K562 (cell line): Measurements from ENCODE around the gene TAC3. TPM values are rescaled to one million over a fixed set of nuclear protein-coding genes. Genes with fewer than 3 reads are reported as not detected.
"Not testable (repeated sequence)": the region's sequence is repeated elsewhere in the genome, so short reads cannot be mapped to it uniquely, and the experiment has no call there.

Source experiments
- ATAC-seq: fragments of 200-7000 bp; cut with Tn5 transposase; 3 replicates; pipeline ENCODE4 v1.9.1; 2020; ENCODE audit warnings: moderate library complexity
- BruUV-seq: library from RNA; stranded (reverse); fragments of 400-500 nt; replicated peaks from 2 replicates; lab custom pipeline; 2021; lab: Mats Ljungman, UMichigan
- CTCF ChIA-PET: fragments of 300-600 bp; formaldehyde crosslinking; extraction: SDS; loops from one replicate; lab custom pipeline; 2021; ENCODE audit warnings: low intra/inter-chr PET ratio; lab: Yijun Ruan, JAX
- POLR2A ChIA-PET: fragments of 300-600, 350-650 bp; sonication (Branson Sonifier 250); formaldehyde crosslinking; extraction: SDS; loops from one replicate; lab custom pipeline; 2021; ENCODE audit warnings: antibody characterized with exemption, inconsistent platforms; lab: Yijun Ruan, JAX
- DNase-seq, 4 experiments: peaks; one replicate each; pipeline versions ENCODE4 v3.0.0 to v3.0.0-alpha.2; 2011 to 2018; ENCODE audit warnings: low spot score in 3 of 4, mixed read lengths in 3 of 4; ENCODE audit errors: extremely low read depth in 1 of 4
- FAIRE-seq: peaks from 2 replicates; lab custom pipeline; 2011; peaks lifted over from hg19 to GRCh38; lab: Jason Lieb, UNC
- H2AFZ ChIP-seq: 2 replicates; pipeline ENCODE4 v1.6.0; 2011; ENCODE audit warnings: low read depth, low read length, control low read depth, inconsistent platforms
- H3K27ac ChIP-seq: fragments of 200-600 bp; 3 replicates; pipeline ENCODE4 v1.8.0; 2011; ENCODE audit warnings: low read depth, mild to moderate bottlenecking, control low read depth, inconsistent platforms, low read length, moderate library complexity, mixed read lengths; ENCODE audit errors: extremely low read depth
- H3K27me3 ChIP-seq, 2 experiments: fragments of 300-600 bp in 1 of 2; 2 replicates in 1 of 2; 3 replicates in 1 of 2; pipeline versions ENCODE4 v1.6.0 to v1.8.0; 2011; ENCODE audit warnings: inconsistent platforms in 2 of 2, low read length in 2 of 2, mild to moderate bottlenecking in 1 of 2, mixed read lengths in 1 of 2, moderate library complexity in 1 of 2; ENCODE audit not compliant: control insufficient read depth in 2 of 2, insufficient read depth in 2 of 2
- H3K36me3 ChIP-seq: fragments of 300-600 bp; 3 replicates; pipeline ENCODE4 v1.8.0; 2011; ENCODE audit warnings: mild to moderate bottlenecking, low read length, inconsistent platforms; ENCODE audit not compliant: control insufficient read depth, insufficient read depth
- H3K4me1 ChIP-seq, 2 experiments: fragments of 200-600 bp in 1 of 2; replicated peaks in 1 of 2; 2 replicates in 1 of 2; 3 replicates in 1 of 2; pipeline versions ENCODE4 v1.5.1 to v1.8.0; 2011; ENCODE audit warnings: inconsistent platforms in 2 of 2, low read length in 2 of 2, mild to moderate bottlenecking in 1 of 2, mixed read lengths in 1 of 2, moderate library complexity in 1 of 2; ENCODE audit not compliant: control insufficient read depth in 2 of 2, insufficient read depth in 2 of 2
- H3K4me2 ChIP-seq: 2 replicates; pipeline ENCODE4 v1.6.1; 2011; ENCODE audit warnings: low read length, control low read depth, inconsistent platforms, mixed read lengths; ENCODE audit not compliant: insufficient read depth
- H3K4me3 ChIP-seq: fragments of 200-600 bp; sonication (generic), shearing (Covaris generic); 2 replicates; pipeline ENCODE4 v1.5.1; 2016; ENCODE audit warnings: control low read depth, inconsistent platforms
- H3K79me2 ChIP-seq: fragments of 200-600 bp; 3 replicates; pipeline ENCODE4 v1.8.0; 2011; ENCODE audit warnings: low read length, inconsistent platforms; ENCODE audit not compliant: control insufficient read depth, insufficient read depth
- H3K9ac ChIP-seq, 2 experiments: 2 replicates each; pipeline versions ENCODE4 v1.6.0 to v1.6.1; 2011; ENCODE audit warnings: low read depth in 2 of 2, low read length in 2 of 2, control low read depth in 1 of 2, inconsistent platforms in 1 of 2, mild to moderate bottlenecking in 1 of 2, mixed read lengths in 1 of 2; ENCODE audit not compliant: insufficient read depth in 1 of 2
- H3K9me1 ChIP-seq: one replicate; pipeline ENCODE4 v1.6.0; 2011; ENCODE audit warnings: inconsistent platforms, mild to moderate bottlenecking, low read length, moderate library complexity; ENCODE audit not compliant: control insufficient read depth, insufficient read depth
- H3K9me3 ChIP-seq: replicated peaks from 2 replicates; pipeline ENCODE4 v1.5.1; 2011; ENCODE audit warnings: low read depth, low read length, inconsistent platforms; ENCODE audit not compliant: control insufficient read depth, insufficient read depth
- H4K20me1 ChIP-seq: replicated peaks from 2 replicates; pipeline ENCODE4 v1.6.1; 2011; ENCODE audit warnings: low read length, inconsistent platforms, mixed read lengths; ENCODE audit not compliant: control insufficient read depth, insufficient read depth
- BCOR ChIP-seq: fragments of 450-650 bp; IDR thresholded peaks from 2 replicates; pipeline ENCODE4 v1.6.1; 2016
- KDM1A ChIP-seq, 2 experiments: fragments of 450-650 bp; IDR thresholded peaks; 2 replicates each; pipeline ENCODE4 v1.6.1; 2016; ENCODE audit warnings: mild to moderate bottlenecking in 2 of 2
- KDM4B ChIP-seq, 2 experiments: fragments of 450-650 bp in 1 of 2; sonication (generic) in 1 of 2; IDR thresholded peaks; 2 replicates each; pipeline ENCODE4 v1.6.1; 2016 to 2017; ENCODE audit warnings: borderline replicate concordance in 2 of 2, antibody characterized with exemption in 1 of 2, low read depth in 1 of 2, mild to moderate bottlenecking in 1 of 2
- ZFPM2 ChIP-seq: fragments of 250-450 bp; sonication (Bioruptor Pico); IDR thresholded peaks from 2 replicates; pipeline ENCODE4 v1.5.1; 2022; ENCODE audit warnings: mild to moderate bottlenecking
- ZNF146 ChIP-seq: IDR thresholded peaks from one replicate; pipeline ENCODE4 v1.6.1; 2018; ENCODE audit warnings: missing compliant biosample characterization; ENCODE audit not compliant: unreplicated experiment
- ZNF583 ChIP-seq: fragments of 250-450 bp; sonication (Bioruptor Pico); IDR thresholded peaks from 2 replicates; pipeline ENCODE4 v1.4.0; 2020
- WGBS: fragments of 100-300 bp; shearing (Covaris generic); methylation state at CpG from one replicate; pipeline ENCODE4 v1.1.6; 2016; ENCODE audit warnings: low coverage, mixed read lengths; ENCODE audit not compliant: insufficient coverage; ENCODE audit errors: missing lambda C conversion rate; 5-methylcytosine and 5-hydroxymethylcytosine counted together
- in situ Hi-C: fragments of 300-500 bp; cut with MboI; formaldehyde crosslinking; loops from 4 replicates; pipeline ENCODE4 v1.15.0; 2018; ENCODE audit warnings: inconsistent platforms, mixed read lengths
- intact Hi-C: fragments of 100-400 bp; cut with micrococcal nuclease; formaldehyde crosslinking; loops from 2 replicates; pipeline ENCODE4 v1.14.2; 2022
- polyA plus RNA-seq, 8 experiments: library from polyadenylated mRNA; depleted of rRNA in 4 of 8; stranded (reverse) in 5 of 8; unstranded in 3 of 8; fragments of >200 nt; fragmentation: Nextera tagmentation in 2 of 8; fragmentation: Illumina TruSeq in 1 of 8; extraction: Ambion mirVana in 2 of 8; extraction: Trizol in 1 of 8; gene quantifications; 2 replicates each; pipeline versions ENCODE4 v1.2.1 to v1.2.3, GENCODE V29; 2011 to 2014; ENCODE audit warnings: inconsistent platforms in 1 of 8, missing spikeins in 1 of 8
- total RNA-seq, 7 experiments: library from RNA; depleted of rRNA in 6 of 7; stranded (reverse); fragments of >200 nt in 6 of 7; fragmentation: Illumina TruSeq in 2 of 7; extraction: Trizol in 2 of 7; gene quantifications; 2 replicates each; pipeline versions ENCODE4 v1.2.1 to v1.2.3, GENCODE V29; 2011 to 2021; ENCODE audit warnings: low replicate concordance in 1 of 7

TAC3 gene
- total and polyA plus RNA-seq, 9 of the 15 experiments (the other 6 are each of a cell fraction or from before 2014, with no cell fraction given) = 0.29 to 2.8 (median 1.4) TPM

DNA sequence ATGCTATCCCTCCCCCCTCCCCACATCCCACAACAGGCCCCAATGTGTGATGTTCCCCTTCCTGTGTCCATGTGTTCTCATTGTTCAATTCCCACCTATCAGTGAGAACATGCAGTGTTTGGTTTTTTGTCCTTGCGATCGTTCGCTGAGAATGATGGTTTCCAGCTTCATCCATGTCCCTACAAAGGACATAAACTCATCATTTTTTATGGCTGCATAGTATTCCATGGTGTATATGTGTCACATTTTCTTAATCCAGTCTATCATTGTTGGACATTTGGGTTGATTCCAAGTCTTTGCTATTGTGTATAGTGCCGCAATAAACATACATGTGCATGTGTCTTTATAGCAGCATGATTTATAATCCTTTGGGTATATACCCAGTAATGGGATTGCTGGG, 36.8 kb upstream of the TAC3 start:
- H3K79me2 ChIP-seq, DNase-seq, FAIRE-seq, H2AFZ ChIP-seq, H3K9ac ChIP-seq, H3K27ac ChIP-seq, ATAC-seq, H3K27me3 ChIP-seq, BruUV-seq, H4K20me1 ChIP-seq, CTCF ChIA-PET, intact Hi-C loops, H3K4me3 ChIP-seq, H3K9me1 ChIP-seq, H3K9me3 ChIP-seq, H3K4me1 ChIP-seq, H3K4me2 ChIP-seq: not testable (repeated sequence)
- POLR2A ChIA-PET = interaction anchor here (0.6 to 1.8 kb wide), 4 partner anchors 16 to 958 kb away, joined by 3 to 7 read pairs (median 3); no protein-coding TSS in a partner anchor
- in situ Hi-C loops = loop anchor here (5.0 kb wide), 1 partner anchor 41 kb away; no protein-coding TSS in a partner anchor
- TF ChIP-seq KDM1A (IDR thresholded peaks at IDR 0.05) (0 out of 4 replicates have a peak, but pooled peaks of 1 of the 2 experiments have one; percentile 20), BCOR (peak; percentile 33; the same call in 1 of the 2 replicates), ZNF146 (peak; percentile 9)
- peaks cover 23% of the 10 kb centered on the region; the same call in 2 of the 3 replicates for H3K36me3 ChIP-seq
- WGBS = 60% methylated on average over 4 of the region's 4 CpGs

DNA sequence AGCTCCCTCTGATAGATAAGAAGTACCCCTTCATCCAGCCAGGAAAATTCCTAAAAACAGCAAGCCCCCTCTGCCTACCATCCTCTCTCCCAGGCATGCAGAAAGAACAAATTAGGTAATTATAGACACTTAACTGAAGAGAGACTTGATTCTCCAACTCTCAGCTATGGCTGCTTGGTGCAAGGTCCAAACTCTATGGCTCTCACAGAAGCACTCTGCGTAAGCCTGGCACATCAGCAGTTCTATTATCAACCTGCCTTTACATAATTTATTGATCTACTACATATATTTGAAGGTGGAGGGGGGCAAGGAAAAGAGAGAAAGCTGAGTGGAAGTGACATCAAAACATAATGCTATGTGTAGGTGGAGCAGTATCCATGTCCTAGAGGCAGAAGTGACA, 34.7 kb upstream of the TAC3 start:
- DNase-seq = no peak
- Histone ChIP-seq H3K9me1 (no peaks in the 10 kb centered on the region), H3K36me3 (peaks cover 3% of the 10 kb centered on the region; the same call in 1 of the 3 replicates), H4K20me1 (no peaks in the 10 kb centered on the region), H3K27ac (no peak overlapping the region), H3K79me2 (no peaks in the 10 kb centered on the region), H3K9ac (no peak overlapping the region), H3K4me2 (no peak overlapping the region), H3K4me1 (peaks cover 0 to 3% of the 10 kb centered on the region in 2 experiments; a peak in 1 of 5 replicates), H2AFZ (no peak overlapping the region), H3K9me3 (no peaks in the 10 kb centered on the region), H3K27me3 (0 out of 5 replicates have a peak, but pooled peaks cover 2 to 3% of the 10 kb centered on the region in 2 experiments), H3K4me3 (no peak overlapping the region)
- WGBS = 45% methylated on average over 1 of the region's 1 CpG
- POLR2A ChIA-PET = interaction anchor here (0.5 to 4.9 kb wide), 8 partner anchors 9 to 191 kb away, joined by 3 to 18 read pairs (median 4); no protein-coding TSS in a partner anchor
- BruUV-seq = no TSS peak
- CTCF ChIA-PET = no interaction called here
- TF ChIP-seq KDM4B (IDR thresholded peaks at IDR 0.05; ENCODE audit: borderline replicate concordance in 2 of 2, low read depth in 1 of 2) (no peak), ZFPM2 (no peak), ZNF583 (CRISPR knock-in tag) (no peak)
- intact Hi-C loops (no loop called here), in situ Hi-C loops (loop anchor here (5.0 kb wide), 1 partner anchor 39 kb away; no protein-coding TSS in a partner anchor)
- FAIRE-seq = no peak
- ATAC-seq = no peak
